MCF 10A (cell line): ENCODE measurements around the gene SLC25A10. TPM values are rescaled to one million over a fixed set of nuclear protein-coding genes. Genes with fewer than 3 reads are reported as not detected.

Experiments used
- BruUV-seq: library from RNA; stranded (reverse); fragments of 400-500 nt; replicated peaks from 2 replicates; lab custom pipeline; 2021; lab: Mats Ljungman, UMichigan
- CTCF ChIA-PET: fragments of 300-600 bp; sonication (Branson Sonifier 250); formaldehyde crosslinking; extraction: SDS; loops from one replicate; lab custom pipeline; 2021; ENCODE audit warnings: antibody characterized with exemption, inconsistent platforms; lab: Yijun Ruan, JAX
- POLR2A ChIA-PET: fragments of 300-600, 350-650 bp; sonication (Branson Sonifier 250); formaldehyde crosslinking; extraction: SDS; loops from one replicate; lab custom pipeline; 2020; ENCODE audit warnings: antibody characterized with exemption, inconsistent platforms; lab: Yijun Ruan, JAX
- DNase-seq: peaks from one replicate; pipeline ENCODE4 v3.0.0-alpha.2; 2018; ENCODE audit not compliant: unreplicated experiment
- H3K27ac Mint-ChIP-seq: one replicate; pipeline ENCODE4 v1.8.0; 2022; ENCODE audit warnings: mild to moderate bottlenecking, low read depth, mixed read lengths; ENCODE audit not compliant: unreplicated experiment
- H3K27me3 Mint-ChIP-seq: one replicate; pipeline ENCODE4 v1.8.0; 2022; ENCODE audit warnings: mixed read lengths; ENCODE audit not compliant: insufficient read depth, unreplicated experiment
- H3K36me3 Mint-ChIP-seq: one replicate; pipeline ENCODE4 v1.8.0; 2022; ENCODE audit warnings: mild to moderate bottlenecking, moderate library complexity, mixed read lengths; ENCODE audit not compliant: insufficient read depth, unreplicated experiment
- H3K4me1 Mint-ChIP-seq: one replicate; pipeline ENCODE4 v1.8.0; 2022; ENCODE audit warnings: mixed read lengths; ENCODE audit not compliant: insufficient read depth, unreplicated experiment
- H3K4me3 Mint-ChIP-seq: one replicate; pipeline ENCODE4 v1.8.0; 2022; ENCODE audit warnings: mild to moderate bottlenecking, moderate library complexity, mixed read lengths; ENCODE audit not compliant: unreplicated experiment
- H3K9me3 Mint-ChIP-seq: one replicate; pipeline ENCODE4 v1.8.0; 2022; ENCODE audit warnings: mixed read lengths; ENCODE audit not compliant: unreplicated experiment
- intact Hi-C: fragments of 100-400 bp; cut with micrococcal nuclease; formaldehyde crosslinking; loops from 2 replicates; pipeline ENCODE4 v1.14.1; 2022
- total RNA-seq: library from RNA; stranded (reverse); gene quantifications from 2 replicates; pipeline ENCODE4 v1.2.3, GENCODE V29; 2022
- TF ChIP-seq, protein P1 (sequence below): fragments of 200-600 bp; IDR thresholded peaks from one replicate; pipeline ENCODE4 v1.8.0; 2022; ENCODE audit warnings: antibody characterized with exemption, mild to moderate bottlenecking; ENCODE audit not compliant: unreplicated experiment

The SLC25A10 gene
- total RNA-seq, 1 experiment from 2014 or later: 9.5 TPM

DNA sequence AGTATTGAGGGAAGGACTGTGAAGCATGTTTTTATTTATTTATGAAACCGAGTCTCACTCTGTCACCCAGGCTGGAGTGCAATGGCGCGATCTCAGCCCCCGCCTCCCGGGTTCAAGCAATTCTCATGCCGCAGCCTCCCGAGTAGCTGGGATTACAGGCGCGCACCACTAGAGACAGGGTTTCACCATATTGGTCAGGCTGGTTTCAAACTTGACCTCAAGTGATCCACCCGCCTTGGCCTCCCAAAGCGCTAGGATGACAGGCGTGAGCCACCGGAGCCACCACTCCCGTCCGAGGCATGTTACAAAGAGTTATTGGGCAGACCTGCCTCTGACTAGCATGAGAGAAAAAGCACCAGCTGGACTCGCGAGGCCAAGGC lies 5.9 kb upstream of the SLC25A10 start:
- intact Hi-C loops: no loop called here
- TF ChIP-seq, protein P1, sequence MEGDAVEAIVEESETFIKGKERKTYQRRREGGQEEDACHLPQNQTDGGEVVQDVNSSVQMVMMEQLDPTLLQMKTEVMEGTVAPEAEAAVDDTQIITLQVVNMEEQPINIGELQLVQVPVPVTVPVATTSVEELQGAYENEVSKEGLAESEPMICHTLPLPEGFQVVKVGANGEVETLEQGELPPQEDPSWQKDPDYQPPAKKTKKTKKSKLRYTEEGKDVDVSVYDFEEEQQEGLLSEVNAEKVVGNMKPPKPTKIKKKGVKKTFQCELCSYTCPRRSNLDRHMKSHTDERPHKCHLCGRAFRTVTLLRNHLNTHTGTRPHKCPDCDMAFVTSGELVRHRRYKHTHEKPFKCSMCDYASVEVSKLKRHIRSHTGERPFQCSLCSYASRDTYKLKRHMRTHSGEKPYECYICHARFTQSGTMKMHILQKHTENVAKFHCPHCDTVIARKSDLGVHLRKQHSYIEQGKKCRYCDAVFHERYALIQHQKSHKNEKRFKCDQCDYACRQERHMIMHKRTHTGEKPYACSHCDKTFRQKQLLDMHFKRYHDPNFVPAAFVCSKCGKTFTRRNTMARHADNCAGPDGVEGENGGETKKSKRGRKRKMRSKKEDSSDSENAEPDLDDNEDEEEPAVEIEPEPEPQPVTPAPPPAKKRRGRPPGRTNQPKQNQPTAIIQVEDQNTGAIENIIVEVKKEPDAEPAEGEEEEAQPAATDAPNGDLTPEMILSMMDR: no peak
- Mint-ChIP-seq H3K4me3 (no peak overlapping the region), H3K4me1 (peaks cover 11% of the 10 kb centered on the region), H3K9me3 (no peaks in the 10 kb centered on the region), H3K27me3 (no peaks in the 10 kb centered on the region), H3K36me3 (peaks cover 64% of the 10 kb centered on the region), H3K27ac (no peak overlapping the region)
- DNase-seq: no peak
- CTCF ChIA-PET: interaction anchor here (0.9 to 1.4 kb wide), 2 partner anchors 31 to 186 kb away, joined by 4 to 5 read pairs; no protein-coding TSS in a partner anchor
- no TSS peak for BruUV-seq
- POLR2A ChIA-PET: interaction anchor here (1.5 kb wide), 1 partner anchor 17 kb away, joined by 5 read pairs; no protein-coding TSS in a partner anchor

DNA sequence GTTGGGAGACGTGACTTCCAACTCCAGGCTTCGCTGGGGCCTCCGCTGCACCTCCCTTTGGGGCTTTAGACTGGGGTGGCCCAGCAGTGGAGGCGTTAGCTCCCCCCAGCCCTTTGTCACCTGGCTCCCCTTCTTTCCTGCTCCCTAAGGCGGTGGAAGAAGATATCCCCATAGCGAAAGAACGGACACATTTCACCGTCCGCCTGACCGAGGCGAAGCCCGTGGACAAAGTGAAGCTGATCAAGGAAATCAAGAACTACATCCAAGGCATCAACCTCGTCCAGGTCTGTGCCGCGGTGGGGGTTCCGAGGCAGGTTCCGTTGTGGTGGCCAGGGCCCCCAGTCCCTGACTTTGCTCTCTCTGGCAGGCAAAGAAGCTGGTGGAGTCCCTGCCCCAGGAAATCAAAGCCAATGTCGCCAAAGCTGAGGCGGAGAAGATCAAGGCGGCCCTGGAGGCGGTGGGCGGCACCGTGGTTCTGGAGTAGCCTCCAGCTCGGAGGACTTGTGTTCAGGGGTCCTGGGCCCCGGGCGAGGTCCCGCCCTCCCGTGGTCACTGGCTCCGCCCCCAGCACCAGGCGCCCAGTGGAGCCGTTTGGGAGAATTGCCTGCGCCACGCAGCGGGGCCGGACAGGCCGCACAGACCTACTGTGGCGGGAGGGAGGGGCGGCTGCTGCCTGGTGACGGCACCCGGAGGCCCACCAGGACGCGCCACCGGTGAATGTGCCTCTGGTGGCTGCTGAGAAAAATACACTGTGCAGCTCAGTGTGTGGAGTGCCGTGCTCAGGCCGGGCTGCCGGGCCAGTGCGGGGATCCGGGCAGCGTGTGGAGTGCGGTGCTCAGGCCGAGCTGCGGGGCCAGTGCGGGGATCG lies 5.1 kb upstream of the SLC25A10 start:
- Mint-ChIP-seq H3K4me1 (peaks cover 11% of the 10 kb centered on the region), H3K27me3 (no peaks in the 10 kb centered on the region), H3K36me3 (peaks cover 65% of the 10 kb centered on the region), H3K9me3 (no peaks in the 10 kb centered on the region), H3K4me3 (no peak overlapping the region), H3K27ac (no peak overlapping the region)
- POLR2A ChIA-PET: interaction anchor here (0.5 to 6.0 kb wide), 2 partner anchors 23 to 496 kb away, joined by 3 to 57 read pairs; partner anchors contain the start of genes ARL16 and HGS
- CTCF ChIA-PET: interaction anchor here (0.9 to 1.4 kb wide), 3 partner anchors 21 to 185 kb away, joined by 4 to 5 read pairs (median 4); no protein-coding TSS in a partner anchor
- no peak for DNase-seq
- TF ChIP-seq, protein P1: no peak
- TSS peak; percentile 30 for BruUV-seq
- intact Hi-C loops: no loop called here

DNA sequence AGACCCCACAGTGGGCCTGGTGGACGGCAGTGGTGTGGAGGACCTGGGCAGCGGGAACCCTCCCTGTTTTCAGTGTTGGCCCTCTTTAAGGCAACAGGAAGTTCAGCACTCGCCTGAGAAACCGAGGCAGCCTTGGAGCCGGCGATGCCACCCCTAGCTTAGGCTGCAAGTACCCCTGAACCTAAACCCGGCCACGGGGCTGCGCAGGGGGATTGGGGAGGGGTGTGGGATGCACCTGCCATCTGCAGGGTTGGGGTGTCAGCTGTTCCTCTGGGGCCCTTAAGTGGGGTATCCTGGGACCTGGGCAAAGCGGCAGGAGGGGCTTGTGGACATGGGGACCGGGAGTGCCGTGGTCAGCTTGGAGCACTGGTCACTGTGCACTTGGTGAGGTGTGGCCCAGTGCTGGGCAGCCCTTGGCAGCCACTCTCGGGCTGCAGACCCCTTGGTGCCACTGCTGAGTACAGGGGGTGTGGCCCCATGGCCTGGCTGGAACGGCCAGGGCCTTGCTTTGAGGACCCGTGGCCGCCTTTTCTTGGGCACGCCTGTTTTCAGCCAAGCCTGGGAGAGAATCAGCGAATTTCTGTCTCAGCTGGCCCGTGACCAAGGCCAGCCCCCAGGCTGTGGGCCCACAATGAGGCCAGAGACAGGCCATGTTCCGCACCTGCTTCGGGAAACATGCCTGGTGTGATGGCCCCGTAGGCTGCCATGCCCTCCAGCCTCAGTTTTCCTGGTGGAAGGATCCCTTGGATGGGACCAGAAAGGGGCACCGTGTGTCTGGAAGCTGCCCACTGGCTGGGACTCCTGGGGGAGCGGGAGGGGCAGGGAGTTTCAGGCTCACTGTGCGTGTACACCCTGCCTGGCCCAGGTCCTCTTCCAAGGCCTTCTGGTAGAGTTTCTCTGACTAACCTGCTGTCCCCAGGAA lies 4.1 kb upstream of the SLC25A10 start:
- ChIA-PET POLR2A (interaction anchor here (0.5 to 6.0 kb wide), 5 partner anchors 16 to 495 kb away, joined by 3 to 57 read pairs (median 4); partner anchors contain the start of genes ARL16, CCDC137, HGS and OXLD1), CTCF (interaction anchor here (0.9 kb wide), 1 partner anchor 22 kb away, joined by 4 read pairs; no protein-coding TSS in a partner anchor)
- TF ChIP-seq, protein P1: no peak
- H3K27ac Mint-ChIP-seq: no peak overlapping the region
- DNase-seq: no peak
- H3K36me3 Mint-ChIP-seq: peaks cover 65% of the 10 kb centered on the region
- H3K9me3 Mint-ChIP-seq: no peaks in the 10 kb centered on the region
- intact Hi-C loops: no loop called here
- no peak overlapping the region for H3K4me3 Mint-ChIP-seq
- H3K27me3 Mint-ChIP-seq: no peaks in the 10 kb centered on the region
- H3K4me1 Mint-ChIP-seq: peaks cover 11% of the 10 kb centered on the region
- no TSS peak for BruUV-seq
